SU-DHL-6 (cell line): ENCODE data around the gene B3GAT1.

Experiments
- H2AFZ ChIP-seq: fragments of 200-600 bp; sonication (generic); 2 replicates; pipeline ENCODE4 v1.6.1; 2014; ENCODE audit warnings: low read depth, mild to moderate bottlenecking, moderate library complexity, mixed read lengths, antibody characterized with exemption, low read length; ENCODE audit not compliant: severe bottlenecking
- H3F3A ChIP-seq: fragments of 200-600 bp; shearing (Covaris generic); 2 replicates; pipeline ENCODE4 v1.6.0; 2016; ENCODE audit warnings: antibody characterized with exemption, mild to moderate bottlenecking; ENCODE audit not compliant: insufficient read depth
- H3K27ac ChIP-seq: fragments of 200-600 bp; sonication (generic); 2 replicates; pipeline ENCODE4 v1.5.1; 2016; ENCODE audit warnings: low read depth, mild to moderate bottlenecking, low read length, moderate library complexity, mixed read lengths
- H3K27me3 ChIP-seq: fragments of 200-600 bp; sonication (generic), shearing (Covaris generic); 2 replicates; pipeline ENCODE4 v1.6.0; 2014; ENCODE audit warnings: mild to moderate bottlenecking, low read length
- H3K36me3 ChIP-seq: fragments of 200-600 bp; sonication (generic); 2 replicates; pipeline ENCODE4 v1.6.1; 2014; ENCODE audit warnings: mild to moderate bottlenecking, low read length, mixed read lengths
- H3K4me2 ChIP-seq: fragments of 300-600, 200-600 bp; shearing (Covaris generic), sonication (generic); 2 replicates; pipeline ENCODE4 v1.6.0; 2014; ENCODE audit warnings: low read length, low read depth, mild to moderate bottlenecking; ENCODE audit not compliant: poor library complexity, severe bottlenecking
- H3K4me3 ChIP-seq: fragments of 200-600 bp; sonication (generic); 2 replicates; pipeline ENCODE4 v1.5.1; 2014; ENCODE audit warnings: antibody characterized with exemption, low read length, mild to moderate bottlenecking, mixed read lengths; ENCODE audit not compliant: insufficient read depth, poor library complexity, severe bottlenecking
- H3K79me2 ChIP-seq: fragments of 200-600 bp; sonication (generic); 2 replicates; pipeline ENCODE4 v1.6.1; 2014; ENCODE audit warnings: mild to moderate bottlenecking, low read length, moderate library complexity; ENCODE audit not compliant: insufficient read depth
- H3K9ac ChIP-seq: fragments of 200-600 bp; sonication (generic); 2 replicates; pipeline ENCODE4 v1.7.0; 2014; ENCODE audit warnings: mild to moderate bottlenecking, low read length
- H3K9me2 ChIP-seq: fragments of 200-600 bp; sonication (generic); replicated peaks from 2 replicates; pipeline ENCODE4 v1.6.1; 2014; ENCODE audit warnings: low read length; ENCODE audit not compliant: insufficient read depth
- H3K9me3 ChIP-seq: fragments of 200-600 bp; sonication (generic); 2 replicates; pipeline ENCODE4 v1.6.1; 2014; ENCODE audit warnings: low read length, mixed read lengths; ENCODE audit not compliant: insufficient read depth
- H4K20me1 ChIP-seq: fragments of 200-600 bp; sonication (generic); 2 replicates; pipeline ENCODE4 v1.6.1; 2014; ENCODE audit warnings: low read depth, mild to moderate bottlenecking, antibody characterized with exemption, low read length, moderate library complexity, mixed read lengths
- CTCF ChIP-seq: fragments of 200-600 bp; sonication (generic); IDR thresholded peaks from one replicate; pipeline ENCODE4 v1.5.1; 2017; ENCODE audit warnings: antibody characterized with exemption, mild to moderate bottlenecking, low read length, moderate library complexity; ENCODE audit not compliant: insufficient read depth, poor library complexity, severe bottlenecking
- EZH2phosphoT487 ChIP-seq: fragments of 200-600 bp; sonication (generic), shearing (Covaris generic); conservative IDR thresholded peaks from 2 replicates; pipeline ENCODE4 v1.6.1; 2018; ENCODE audit warnings: mild to moderate bottlenecking, antibody characterized with exemption, low read length, moderate library complexity, mixed read lengths

The B3GAT1 gene

GRCh38 chr11:134379241-134379640 is 32.8 kb downstream of the B3GAT1 start:
- Histone ChIP-seq H4K20me1 (no peaks in the 10 kb centered on the region), H3K27ac (no peak overlapping the region), H3F3A (no peaks in the 10 kb centered on the region), H3K4me3 (no peak overlapping the region), H3K9me3 (no peaks in the 10 kb centered on the region), H3K79me2 (no peaks in the 10 kb centered on the region), H3K9me2 (no peaks in the 10 kb centered on the region), H3K36me3 (no peaks in the 10 kb centered on the region), H3K9ac (no peak overlapping the region), H3K27me3 (no peaks in the 10 kb centered on the region), H2AFZ (no peak overlapping the region), H3K4me2 (no peak overlapping the region)
- TF ChIP-seq CTCF (no peak), EZH2phosphoT487 (no peak)

- no peak overlapping the region for H3K4me3 ChIP-seq
- H3K9ac ChIP-seq: no peak overlapping the region
- no peaks in the 10 kb centered on the region for H3K9me2 ChIP-seq
- no peaks in the 10 kb centered on the region for H3K36me3 ChIP-seq
- H3K27me3 ChIP-seq: no peaks in the 10 kb centered on the region
- no peak overlapping the region for H3K27ac ChIP-seq
- no peaks in the 10 kb centered on the region for H3K9me3 ChIP-seq
- no peaks in the 10 kb centered on the region for H4K20me1 ChIP-seq
- H3K79me2 ChIP-seq: no peaks in the 10 kb centered on the region
- no peak overlapping the region for H3K4me2 ChIP-seq
- no peaks in the 10 kb centered on the region for H3F3A ChIP-seq
- TF ChIP-seq EZH2phosphoT487: no peak
- no peak for TF ChIP-seq CTCF
- no peak overlapping the region for H2AFZ ChIP-seq
These were observed 34.2 kb downstream of the B3GAT1 start for GRCh38 chr11:134377876-134378275.

- no peaks in the 10 kb centered on the region for H4K20me1 ChIP-seq
- no peak overlapping the region for H3K9ac ChIP-seq
- H3K36me3 ChIP-seq: no peaks in the 10 kb centered on the region
- H3K27ac ChIP-seq: no peak overlapping the region
- no peaks in the 10 kb centered on the region for H3K9me3 ChIP-seq
- H3K9me2 ChIP-seq: no peaks in the 10 kb centered on the region
- no peak for TF ChIP-seq CTCF
- TF ChIP-seq EZH2phosphoT487: no peak
- no peaks in the 10 kb centered on the region for H3K79me2 ChIP-seq
- no peaks in the 10 kb centered on the region for H3F3A ChIP-seq
- H2AFZ ChIP-seq: no peak overlapping the region
- no peaks in the 10 kb centered on the region for H3K27me3 ChIP-seq
- H3K4me3 ChIP-seq: no peak overlapping the region
- no peak overlapping the region for H3K4me2 ChIP-seq
These were observed 35.7 kb downstream of the B3GAT1 start for GRCh38 chr11:134376150-134376921.
